HG03095 (cell line): ENCODE measurements around the gene ALG1.
A peak's percentile ranks its signal among the peaks of the same experiment; 100 is the strongest.
"Not testable (repeated sequence)": the region's sequence is repeated elsewhere in the genome, so short reads cannot be mapped to it uniquely, and the experiment has no call there.

Source experiments
- ATAC-seq: cut with Tn5 transposase; IDR thresholded peaks from one replicate; pipeline ENCODE4 v1.9.1; 2021; ENCODE audit warnings: moderate library complexity; ENCODE audit not compliant: unreplicated experiment

ALG1 gene

DNA sequence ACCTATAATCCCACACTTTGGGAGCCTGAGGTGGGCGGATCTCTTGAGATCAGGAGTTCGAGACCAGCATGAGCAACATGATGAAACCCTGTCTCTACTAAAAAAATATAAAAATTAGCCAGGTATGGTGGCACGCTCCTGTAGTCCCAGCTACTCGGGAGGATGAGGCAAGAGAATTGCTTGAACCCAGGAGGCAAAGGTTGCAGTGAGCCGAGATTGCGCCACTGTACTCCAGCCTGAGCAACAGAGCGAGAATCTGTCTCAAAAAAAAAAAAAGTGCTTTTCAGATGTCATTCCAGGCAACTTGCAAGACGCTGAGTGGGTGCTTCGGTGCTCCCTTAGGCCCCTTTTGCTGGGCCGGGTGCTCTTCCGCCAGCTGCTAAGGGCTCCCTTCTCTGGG is 27.1 kb upstream of the ALG1 start:
- not testable (repeated sequence) for ATAC-seq

DNA sequence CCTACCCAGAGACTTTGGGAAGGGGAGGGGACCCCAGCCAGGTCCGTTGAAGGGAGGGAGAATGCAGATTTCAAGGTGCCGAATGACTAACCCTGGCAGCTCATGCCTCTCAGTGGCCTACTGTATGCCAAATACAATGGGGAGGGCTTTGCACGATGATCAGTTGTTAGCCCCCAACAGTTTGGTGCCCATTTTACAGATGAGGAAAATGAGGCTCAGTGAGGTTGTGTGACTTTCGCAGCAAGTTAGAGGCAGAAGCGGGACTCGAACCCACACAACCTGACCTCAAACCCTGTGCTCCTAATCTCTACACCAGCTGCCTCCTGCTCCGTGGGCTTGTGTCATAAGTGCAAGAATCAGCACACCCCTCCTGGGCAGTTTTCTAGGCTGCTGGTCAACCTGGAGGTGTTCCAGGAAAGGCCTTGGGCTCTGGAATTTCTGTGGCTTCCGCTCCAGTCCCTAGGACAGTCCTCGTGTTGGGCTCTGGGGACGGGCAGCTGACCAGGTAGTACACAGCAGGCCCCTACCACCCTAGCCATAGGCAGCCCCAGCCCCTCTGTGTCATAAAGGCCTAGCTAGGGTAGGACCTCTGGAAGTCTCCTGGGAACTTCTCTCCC is 26.0 kb upstream of the ALG1 start:
- ATAC-seq = no peak

DNA sequence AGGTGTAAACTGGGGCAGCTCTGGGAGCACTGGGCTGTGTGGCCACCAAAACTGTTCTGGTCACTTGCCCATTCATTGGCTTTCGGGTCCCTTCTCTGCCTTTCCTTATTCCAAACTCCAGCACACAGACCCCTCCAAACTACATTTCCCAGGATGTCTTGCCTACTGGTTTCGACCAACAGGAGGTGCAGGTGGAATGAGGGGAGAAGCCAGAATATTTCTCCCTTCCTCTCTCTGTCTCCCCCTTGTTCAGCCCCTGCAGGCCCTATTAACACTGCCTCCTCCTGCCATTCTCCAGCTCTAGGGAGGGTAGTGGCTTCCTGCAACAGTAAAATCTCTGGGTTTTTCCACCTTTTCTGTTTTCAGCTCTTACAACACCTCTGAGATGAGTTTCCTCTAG is 24.7 kb upstream of the ALG1 start:
- ATAC-seq = no peak

DNA sequence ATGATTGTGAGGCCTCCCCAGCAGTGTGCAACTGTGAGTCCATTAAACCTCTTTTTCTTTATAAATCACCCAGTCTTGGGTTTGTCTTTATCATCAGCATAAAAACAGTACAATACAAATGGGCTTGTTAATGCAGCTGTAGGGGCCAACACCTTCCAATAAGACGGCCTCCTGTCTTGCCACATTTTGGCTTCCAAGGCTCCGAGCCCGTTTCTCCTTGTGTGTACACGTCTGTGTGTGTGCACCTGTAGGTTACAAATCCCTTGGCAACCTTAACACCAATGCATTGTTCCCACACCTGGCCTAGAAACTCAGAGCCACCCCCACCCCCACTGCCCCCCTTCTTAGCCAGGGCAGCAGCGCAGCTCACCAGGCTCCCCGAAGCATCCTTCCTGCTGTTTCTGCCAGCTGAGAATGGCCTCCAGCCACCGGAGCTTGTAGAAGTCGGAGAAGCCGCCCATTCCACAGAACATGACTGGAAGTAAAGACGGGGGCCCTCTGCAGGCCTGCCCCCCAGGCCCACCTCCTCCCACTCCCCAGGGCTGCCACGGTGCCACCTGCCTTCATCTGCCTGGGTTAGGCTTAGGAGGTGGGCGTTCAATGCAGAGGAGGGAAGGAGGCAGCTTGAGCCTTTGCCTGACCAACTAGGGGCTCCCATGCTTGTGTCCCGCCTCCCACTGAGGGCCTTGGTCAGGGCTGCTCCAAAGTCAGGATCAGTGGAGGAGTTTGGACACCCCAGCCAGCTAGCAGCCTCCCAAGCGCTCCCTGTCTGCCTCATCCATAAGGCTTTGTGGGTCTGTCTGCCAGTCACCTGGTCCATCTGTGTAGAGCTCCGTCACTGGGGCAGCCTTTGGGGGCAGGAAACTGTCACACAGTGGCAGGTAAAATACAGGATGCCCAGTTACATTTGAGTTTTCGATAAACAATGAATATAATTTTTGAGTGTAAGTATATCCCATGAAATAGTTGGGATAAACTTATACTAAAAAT is 16.5 kb upstream of the ALG1 start:
- no peak for ATAC-seq

DNA sequence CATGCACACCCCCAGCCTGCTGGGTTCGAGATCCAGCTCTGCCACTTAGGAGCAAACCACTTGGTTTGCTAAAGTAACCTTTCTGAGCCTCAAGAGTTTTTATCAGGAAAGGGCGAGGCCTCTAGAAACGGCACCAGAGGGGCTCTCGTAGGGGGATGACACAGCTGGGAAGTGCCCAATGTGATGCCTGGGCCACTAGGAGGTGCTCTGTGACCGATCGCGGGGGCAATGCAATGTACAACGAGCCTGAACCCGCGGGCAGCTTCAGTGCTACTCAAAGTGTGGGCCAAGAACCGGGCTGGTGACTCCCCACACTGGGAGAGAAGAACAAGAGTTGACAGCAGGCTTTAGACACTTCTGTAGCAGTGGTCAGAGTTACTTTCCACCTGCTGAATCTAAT is 15.3 kb upstream of the ALG1 start:
- no peak for ATAC-seq

DNA sequence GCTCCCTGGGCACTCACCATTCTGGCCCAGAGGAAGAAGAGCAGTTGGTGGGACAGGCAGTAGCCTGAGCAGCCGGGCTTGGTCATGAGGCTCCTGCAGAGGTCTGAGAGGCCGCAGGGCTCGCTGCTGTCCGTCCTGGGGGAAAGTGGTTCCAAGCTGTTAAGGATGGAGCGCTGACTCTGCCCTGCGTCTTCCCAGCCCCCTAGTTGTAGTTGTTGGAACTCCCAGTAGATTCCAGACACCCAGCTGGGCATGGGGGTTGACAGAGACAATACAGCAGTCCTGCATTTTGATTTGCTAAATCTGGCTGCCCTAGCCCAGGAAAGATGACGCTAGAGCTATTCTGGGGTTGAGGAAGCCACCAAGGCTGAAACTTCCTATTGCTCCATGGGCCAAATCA is 13.2 kb upstream of the ALG1 start:
- no peak for ATAC-seq

DNA sequence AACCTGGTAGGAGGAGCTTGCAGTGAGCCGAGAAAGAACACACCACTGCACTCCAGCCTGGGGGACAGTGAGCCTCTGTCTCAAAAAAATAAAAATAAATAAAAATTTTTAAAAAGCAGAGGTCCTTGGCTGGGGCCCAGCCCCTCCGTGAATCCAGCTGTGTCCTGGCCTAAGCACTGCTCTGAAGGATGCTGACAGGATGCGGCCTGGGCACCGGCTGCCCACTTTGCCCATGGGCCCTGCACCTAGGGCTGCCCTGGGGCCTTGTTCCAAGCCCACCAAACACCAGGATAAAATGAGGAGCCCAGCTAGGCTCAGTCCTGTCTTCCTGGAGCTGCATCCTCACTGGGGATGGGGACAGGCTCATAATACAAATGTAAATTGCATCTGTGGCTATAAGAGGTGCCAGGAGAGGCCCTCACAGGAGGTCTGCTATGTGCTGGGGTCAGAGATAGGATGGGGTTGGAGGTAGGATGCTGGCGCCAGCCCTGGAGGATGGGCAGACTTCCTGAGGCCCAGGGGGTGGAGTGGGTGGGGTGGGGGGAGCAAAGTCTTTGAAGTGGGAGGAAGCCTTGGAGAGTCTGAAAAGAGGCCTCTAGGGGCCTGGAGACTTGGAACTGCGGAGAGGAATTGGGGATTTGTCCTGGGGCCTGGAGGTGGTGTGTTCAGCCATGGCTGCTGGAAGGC is 12.1 kb upstream of the ALG1 start:
- no peak for ATAC-seq

DNA sequence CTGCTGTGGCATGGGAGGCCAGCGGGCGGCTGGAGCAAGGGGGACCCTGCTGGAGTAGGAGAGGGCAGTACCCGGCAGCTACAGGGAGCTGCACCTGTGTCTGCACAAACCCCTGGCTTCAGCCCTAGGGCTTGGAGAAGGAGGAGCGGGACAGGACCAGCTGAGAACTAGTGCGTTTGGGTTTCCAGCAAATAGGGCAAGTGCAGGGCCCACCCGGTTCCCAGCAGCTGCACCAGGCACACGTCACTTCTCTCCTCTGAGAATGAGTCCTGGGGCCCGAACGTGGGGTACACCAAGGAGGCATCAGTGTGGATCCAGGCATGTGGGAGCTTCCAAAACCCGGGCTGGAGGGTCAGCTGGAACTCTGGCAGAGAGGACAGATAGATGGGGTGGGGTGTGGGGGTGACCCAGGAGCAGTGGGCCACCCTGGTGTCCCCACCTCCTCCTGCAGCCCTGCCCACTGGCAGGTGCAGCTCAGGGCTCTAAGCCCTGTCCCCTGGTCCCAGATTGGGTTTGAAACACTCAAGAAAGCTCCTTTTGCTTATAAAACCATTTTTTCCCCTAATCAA is 11.5 kb upstream of the ALG1 start:
- no peak for ATAC-seq

DNA sequence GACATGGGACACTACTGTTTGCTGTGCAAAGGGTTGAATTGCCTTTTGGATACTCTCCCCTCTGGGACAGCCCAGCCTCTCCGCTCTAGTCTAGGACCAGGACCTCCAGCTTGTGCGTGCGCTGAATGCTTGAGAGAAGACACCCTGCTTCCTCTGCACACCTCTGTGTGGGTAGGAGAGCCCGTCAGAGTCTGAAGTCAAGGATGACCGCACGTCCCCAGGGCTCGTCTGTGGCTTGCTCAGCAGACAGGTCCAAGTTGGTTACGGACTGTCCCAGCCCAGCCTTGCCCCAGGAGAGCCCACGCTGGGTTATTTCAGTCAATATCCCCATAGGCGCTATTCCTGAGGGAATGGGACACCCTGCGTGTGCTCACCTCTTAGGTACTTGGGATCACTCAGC is 9.6 kb upstream of the ALG1 start:
- ATAC-seq = peak; percentile 82

DNA sequence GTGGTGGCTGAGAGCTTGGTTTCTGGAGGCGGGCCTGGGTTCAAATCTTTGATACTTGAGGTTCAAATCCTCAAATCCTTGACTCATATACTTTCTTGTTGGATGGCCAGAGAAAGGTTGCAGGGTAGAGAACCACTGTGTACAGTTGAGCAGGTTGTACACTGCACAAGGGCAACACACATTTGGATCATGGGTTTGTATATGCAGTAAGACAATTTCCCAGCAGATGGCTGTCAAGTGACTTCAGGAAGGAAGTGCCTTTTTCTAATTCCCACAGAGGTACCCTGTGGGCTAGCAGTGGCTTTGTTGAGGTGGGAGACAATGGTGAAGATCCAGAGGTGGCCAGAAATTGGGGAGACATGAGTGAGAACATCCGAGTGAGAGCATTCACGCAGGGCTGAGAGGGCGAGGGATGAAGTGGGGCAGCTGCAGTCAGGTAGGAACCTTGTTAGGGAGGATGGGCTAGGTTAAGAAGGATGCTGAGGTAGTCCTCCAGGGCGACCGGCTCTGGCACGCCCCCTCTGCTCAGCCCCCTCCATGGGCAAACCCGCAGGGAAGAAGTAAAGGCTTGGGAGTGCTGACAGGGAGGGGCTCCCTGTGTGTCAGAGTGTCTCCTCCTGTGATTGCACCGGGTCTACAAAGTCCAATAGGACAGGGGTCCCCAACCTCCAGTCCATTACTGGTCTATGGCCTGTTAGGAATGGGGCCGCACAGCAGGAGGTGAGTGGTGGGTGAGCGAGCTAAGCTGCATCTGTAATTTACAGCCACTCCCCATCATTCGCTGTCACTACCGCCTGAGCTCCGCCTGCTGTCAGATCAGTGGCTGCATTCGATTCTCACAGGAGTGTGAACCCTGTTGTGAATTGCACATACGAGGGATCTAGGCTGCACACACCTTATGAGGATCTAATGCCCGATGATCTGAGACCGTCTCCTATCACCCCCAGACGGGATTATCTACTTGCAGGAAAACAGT is 8.6 kb upstream of the ALG1 start:
- ATAC-seq = no peak

DNA sequence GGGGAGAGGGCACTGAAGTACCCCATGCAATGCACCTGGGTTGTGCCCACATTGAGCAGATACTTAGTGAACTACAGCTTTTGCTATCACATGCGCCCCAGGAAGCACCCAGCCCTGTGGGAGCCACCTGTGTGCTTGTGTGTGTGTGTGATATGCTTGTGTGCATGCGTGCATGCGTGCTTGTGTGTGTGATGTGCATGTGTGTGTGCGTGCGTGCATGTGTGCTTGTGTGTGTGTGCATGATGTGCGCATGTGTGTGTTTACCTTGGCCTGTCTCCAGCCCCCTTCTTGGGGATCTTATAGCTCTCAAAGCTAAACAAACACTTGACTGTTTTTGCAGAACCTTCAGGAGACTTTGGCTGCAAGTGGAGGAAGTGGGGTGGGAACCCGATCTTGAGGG is 6.7 kb upstream of the ALG1 start:
- no peak for ATAC-seq

DNA sequence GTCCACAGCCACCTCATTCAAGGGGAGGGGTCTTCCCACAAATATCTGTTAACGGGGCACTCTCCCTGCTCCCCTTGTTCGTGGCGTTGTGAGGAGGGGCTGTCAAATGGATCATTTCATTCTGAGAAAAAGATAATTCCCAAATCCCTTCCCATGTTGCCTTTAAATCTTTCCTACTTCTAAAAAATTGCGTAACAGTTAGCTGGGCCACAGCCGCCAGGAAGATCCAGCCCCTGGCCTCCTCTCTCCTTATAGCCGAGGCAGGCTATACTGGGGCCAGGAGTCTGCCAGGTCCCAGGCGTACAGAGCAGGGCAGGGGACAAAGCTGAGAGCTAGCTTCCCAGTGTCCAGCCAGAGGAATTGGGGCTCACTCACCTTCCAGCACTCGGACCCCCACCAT is 6.3 kb upstream of the ALG1 start:
- ATAC-seq = no peak

DNA sequence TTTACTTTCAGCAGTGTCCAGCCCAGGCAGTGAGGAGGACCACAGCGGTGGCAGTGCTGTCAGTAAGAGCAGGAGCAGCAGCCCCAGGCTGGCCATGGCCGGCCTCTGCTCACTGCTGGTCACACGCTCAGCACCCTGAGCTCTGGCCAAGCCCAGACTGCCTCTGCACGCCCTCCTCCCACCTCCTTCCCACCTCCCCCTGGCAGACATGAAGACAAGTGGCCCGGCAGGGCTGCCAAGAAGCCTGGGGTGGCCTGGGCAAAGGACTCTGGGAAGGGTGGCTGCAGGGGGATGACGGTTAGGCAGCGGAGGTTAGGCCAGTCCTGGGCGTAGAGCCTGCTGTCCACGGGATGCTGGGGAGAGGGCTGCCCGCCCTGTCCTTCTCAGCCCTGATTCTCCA is 5.8 kb upstream of the ALG1 start, which contains the start of gene C16orf89:
Gene C16orf89, minus strand, starts transcription at position 144 of the 400 bp plus-strand sequence. Its CDS starts 48 bp downstream, at position 96.
- no peak for ATAC-seq

DNA sequence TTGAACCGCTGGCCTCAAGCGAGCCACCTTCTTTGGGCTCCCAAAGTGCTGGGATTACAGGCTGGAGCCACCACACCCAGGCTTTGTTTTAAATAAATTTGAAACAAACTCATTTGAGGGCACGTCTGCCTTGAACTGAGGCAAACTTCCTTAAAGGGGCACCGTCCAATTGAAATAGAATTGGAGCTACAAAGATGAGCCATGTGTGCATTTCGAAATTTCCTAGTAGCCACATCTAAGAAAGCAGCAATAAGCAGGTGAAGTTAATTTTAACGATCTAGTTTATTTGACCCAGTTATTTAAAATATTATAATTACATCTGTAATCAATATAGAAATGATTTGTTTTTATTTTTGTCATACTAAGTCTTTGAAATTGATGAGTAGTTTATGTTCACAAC is 5.1 kb upstream of the ALG1 start:
- no peak for ATAC-seq

DNA sequence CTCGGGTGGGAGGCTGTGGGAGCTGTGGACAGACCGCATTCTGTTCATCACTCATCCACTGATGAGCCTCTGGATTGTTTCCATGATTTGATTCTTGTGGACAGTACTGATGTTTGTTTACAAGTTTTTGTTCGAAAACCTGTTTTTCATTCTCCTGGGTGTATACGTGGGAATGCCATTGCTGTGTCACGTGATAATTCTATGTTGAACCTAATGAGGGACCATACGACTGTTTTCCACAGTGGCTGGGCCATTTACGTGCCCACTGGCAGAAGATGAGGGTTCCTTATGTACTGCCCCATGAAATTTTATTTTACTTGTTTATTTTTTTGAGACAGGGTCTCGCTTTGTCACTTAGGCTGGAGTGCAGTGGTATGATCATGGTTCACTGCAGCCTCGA is 2.6 kb upstream of the ALG1 start:
- no peak for ATAC-seq

DNA sequence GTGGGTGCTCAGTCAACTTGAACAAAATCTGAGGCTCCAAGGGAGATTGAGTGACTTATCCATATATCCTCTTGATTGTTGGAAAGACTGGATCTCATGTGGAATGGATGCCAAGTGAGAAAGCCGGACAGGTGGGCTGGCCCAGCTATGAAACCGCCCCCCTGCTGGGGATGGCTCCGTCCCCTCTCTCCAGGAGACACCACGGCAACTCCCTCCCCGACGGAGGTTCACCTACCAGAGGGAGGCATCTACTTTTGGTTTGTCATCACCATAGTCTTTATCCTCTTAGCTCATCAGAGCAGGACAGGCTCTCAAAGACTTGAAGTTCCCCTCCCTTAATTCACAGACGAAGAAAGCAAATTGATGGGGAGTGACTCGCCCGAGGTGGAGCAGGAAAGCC is 1.8 kb upstream of the ALG1 start:
- ATAC-seq = no peak

DNA sequence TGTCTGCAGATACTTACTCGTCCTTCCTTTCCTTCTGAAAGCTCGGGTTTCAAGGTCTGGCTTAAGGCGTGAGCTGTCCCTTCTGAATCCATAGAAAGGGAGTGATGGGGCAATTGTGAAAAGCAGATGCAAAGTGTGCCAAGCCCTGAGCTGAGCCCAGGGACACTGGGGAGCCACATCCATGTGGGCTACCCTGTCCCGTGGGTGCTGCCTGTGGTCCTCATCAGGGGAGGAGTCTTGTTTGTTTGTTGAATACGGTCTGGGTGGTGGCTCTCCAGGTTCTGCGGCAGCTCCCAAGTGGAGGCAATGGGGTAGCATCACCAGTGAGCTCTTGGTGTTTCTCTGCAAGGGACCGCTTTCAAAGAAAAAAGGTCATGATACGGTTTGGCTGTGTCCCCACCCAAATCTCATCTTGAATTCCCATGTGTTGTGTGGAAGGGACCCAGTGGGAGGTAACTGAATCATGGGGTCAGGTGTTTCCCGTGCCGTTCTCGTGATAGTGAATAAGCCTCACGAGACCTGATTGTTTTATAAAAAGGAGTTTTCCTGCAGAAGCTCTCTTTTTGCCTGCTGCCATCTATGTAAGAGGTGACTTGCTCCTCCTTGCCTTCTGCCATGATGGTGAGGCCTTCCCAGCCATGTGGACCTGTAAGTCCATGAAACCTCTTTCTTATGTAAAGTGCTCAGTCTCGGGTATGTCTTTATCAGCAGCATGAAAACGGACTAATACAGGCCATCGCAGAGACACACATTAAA is 1.0 kb upstream of the ALG1 start:
- ATAC-seq = no peak

DNA sequence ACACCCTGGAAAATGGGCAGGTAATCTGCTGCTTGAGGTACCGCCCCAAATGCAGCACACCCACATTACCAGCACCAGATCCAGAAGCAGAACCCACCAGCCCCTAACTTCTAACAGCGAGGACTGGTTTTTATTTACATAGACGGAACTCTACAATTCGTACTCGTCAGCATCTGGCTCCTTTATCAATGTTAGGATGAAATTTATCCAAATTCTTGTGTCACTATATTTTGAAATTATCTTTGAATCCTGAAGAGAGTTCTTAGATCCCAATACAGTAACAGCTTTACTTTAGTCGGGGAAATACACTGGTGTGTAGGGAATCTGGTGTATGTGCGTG is 332 bp upstream of the ALG1 start:
- no peak for ATAC-seq
